ENCODE measurements around the gene ENTPD3. TPM values are rescaled to one million over a fixed set of nuclear protein-coding genes. Genes with fewer than 3 reads are reported as not detected.

ENTPD3 gene
- total RNA-seq, 1 experiment from 2014 or later = not detected

GRCh38 chr3:40398346-40398745, 11.4 kb downstream of the ENTPD3 start:
- H3K23ac ChIP-seq (ENCODE audit: insufficient read length, low read depth, low read length) = no peak overlapping the region
- no peak overlapping the region for H2BK15ac ChIP-seq (ENCODE audit: low read depth, low read length)
- no peaks in the 10 kb centered on the region for H3K4me1 ChIP-seq (ENCODE audit: insufficient read depth, low read length)
- no peak for TF ChIP-seq CTCF (conservative IDR thresholded peaks at IDR 0.05)
- no peak overlapping the region for H2AFZ ChIP-seq (ENCODE audit: low read length)
- no peak overlapping the region for H2BK12ac ChIP-seq (ENCODE audit: insufficient read length, low read depth, low read length)
- H2AK5ac ChIP-seq (ENCODE audit: insufficient read length, low read length) = no peak overlapping the region
- no peak overlapping the region for H3T11ph ChIP-seq (ENCODE audit: low read length)
- H3K4me1 Mint-ChIP-seq = no peaks in the 10 kb centered on the region
- H3K79me2 ChIP-seq (ENCODE audit: insufficient read depth, low read length) = no peaks in the 10 kb centered on the region
- no peaks in the 10 kb centered on the region for H4K20me1 ChIP-seq (ENCODE audit: control insufficient read depth, insufficient read depth, insufficient read length)
- H4K5ac ChIP-seq (ENCODE audit: insufficient read length, low read depth, low read length) = no peak overlapping the region
- H3K14ac ChIP-seq (ENCODE audit: insufficient read depth, low read length) = no peak overlapping the region
- H3K36me3 Mint-ChIP-seq (ENCODE audit: insufficient read depth in 1 of 3, low read depth in 3 of 3) = no peaks in the 10 kb centered on the region
- H2BK5ac ChIP-seq (ENCODE audit: insufficient read length, low read length) = no peak overlapping the region
- no peaks in the 10 kb centered on the region for H3K9me3 Mint-ChIP-seq
- no peaks in the 10 kb centered on the region for H3K27me3 ChIP-seq (ENCODE audit: insufficient read depth, low read length)
- H3K27me3 Mint-ChIP-seq (ENCODE audit: low read depth) = peaks cover 1% of the 10 kb centered on the region; the same call in 1 of the 2 replicates
- no peaks in the 10 kb centered on the region for H3K9me3 ChIP-seq (ENCODE audit: control insufficient read depth, low read depth, low read length)
- no peak overlapping the region for H4K8ac ChIP-seq (replicated peaks; ENCODE audit: insufficient read length, low read depth, low read length)
- DNase-seq = no peak
- H3K56ac ChIP-seq (ENCODE audit: insufficient read length, low read depth, low read length) = no peak overlapping the region
- H3K9ac ChIP-seq (ENCODE audit: extremely low read depth, insufficient read length, low read length) = no peak overlapping the region
- H2BK20ac ChIP-seq (ENCODE audit: low read depth, low read length, poor library complexity, severe bottlenecking) = no peak overlapping the region
- no peak overlapping the region for H3K27ac Mint-ChIP-seq
- H3K4me3 Mint-ChIP-seq = no peak overlapping the region
- H4K91ac ChIP-seq (ENCODE audit: insufficient read length, low read depth, low read length) = no peak overlapping the region
- no peaks in the 10 kb centered on the region for H3K23me2 ChIP-seq (ENCODE audit: insufficient read length, low read depth, low read length, poor library complexity, severe bottlenecking)
- no peak overlapping the region for H2BK120ac ChIP-seq (ENCODE audit: low read depth, low read length, poor library complexity, severe bottlenecking)
- no peak overlapping the region for H3K4me2 ChIP-seq (ENCODE audit: insufficient read depth, insufficient read length, low read length)
- no CpG with 5 or more reads among the region's 3 CpGs for WGBS (ENCODE audit: extremely low coverage, insufficient read length, low lambda C conversion rate)
- no peak overlapping the region for H3K18ac ChIP-seq (ENCODE audit: insufficient read length, low read depth, low read length)
- H3K79me1 ChIP-seq (ENCODE audit: insufficient read depth, low read depth, low read length, poor library complexity, severe bottlenecking) = no peaks in the 10 kb centered on the region
- H3K27ac ChIP-seq (ENCODE audit: insufficient read length, low read depth, low read length) = no peak overlapping the region
- H3K4ac ChIP-seq (ENCODE audit: low read depth, low read length) = no peak overlapping the region

Measured in H9 (cell line).